H9 (cell line): ENCODE results near the gene GPR35. TPM values are rescaled to one million over a fixed set of nuclear protein-coding genes. Genes with fewer than 3 reads are reported as not detected.

Experiments used
- DNase-seq: peaks from one replicate; pipeline ENCODE4 v3.0.0-alpha.2; 2017
- H2AFZ ChIP-seq: one replicate; pipeline ENCODE4 v1.6.1; 2013; ENCODE audit warnings: mild to moderate bottlenecking, low read length, control low read depth, moderate library complexity
- H2AK5ac ChIP-seq: 2 replicates; pipeline ENCODE4 v1.6.1; 2013; ENCODE audit warnings: low read length, control low read depth, mixed read lengths; ENCODE audit not compliant: insufficient read length
- H2BK120ac ChIP-seq: one replicate; pipeline ENCODE4 v1.6.1; 2013; ENCODE audit warnings: low read depth, mild to moderate bottlenecking, low read length, control low read depth, inconsistent platforms; ENCODE audit not compliant: poor library complexity, severe bottlenecking
- H2BK12ac ChIP-seq: 2 replicates; pipeline ENCODE4 v1.6.1; 2013; ENCODE audit warnings: low read length, control low read depth, mixed read lengths, low read depth; ENCODE audit not compliant: insufficient read length
- H2BK15ac ChIP-seq: 2 replicates; pipeline ENCODE4 v1.6.1; 2013; ENCODE audit warnings: low read depth, low read length, control low read depth
- H2BK20ac ChIP-seq: one replicate; pipeline ENCODE4 v1.6.1; 2013; ENCODE audit warnings: low read depth, mild to moderate bottlenecking, low read length, control low read depth, inconsistent platforms; ENCODE audit not compliant: poor library complexity, severe bottlenecking
- H2BK5ac ChIP-seq: 2 replicates; pipeline ENCODE4 v1.6.1; 2013; ENCODE audit warnings: low read length, control low read depth, mixed read lengths; ENCODE audit not compliant: insufficient read length
- H3K14ac ChIP-seq: 2 replicates; pipeline ENCODE4 v1.6.1; 2013; ENCODE audit warnings: low read length, control low read depth; ENCODE audit not compliant: insufficient read depth
- H3K18ac ChIP-seq: 2 replicates; pipeline ENCODE4 v1.6.1; 2013; ENCODE audit warnings: low read depth, mild to moderate bottlenecking, mixed read lengths, low read length, control low read depth; ENCODE audit not compliant: insufficient read length
- H3K23ac ChIP-seq: 2 replicates; pipeline ENCODE4 v1.6.1; 2013; ENCODE audit warnings: low read length, control low read depth, mixed read lengths, low read depth; ENCODE audit not compliant: insufficient read length
- H3K23me2 ChIP-seq: 2 replicates; pipeline ENCODE4 v1.6.1; 2013; ENCODE audit warnings: low read depth, mild to moderate bottlenecking, mixed read lengths, low read length, control low read depth; ENCODE audit not compliant: insufficient read length, poor library complexity, severe bottlenecking
- H3K27ac ChIP-seq: 2 replicates; pipeline ENCODE4 v1.5.1; 2013; ENCODE audit warnings: low read length, control low read depth, mixed read lengths, low read depth; ENCODE audit not compliant: insufficient read length
- H3K27me3 ChIP-seq: 2 replicates; pipeline ENCODE4 v1.6.1; 2013; ENCODE audit warnings: low read length, control low read depth, inconsistent platforms; ENCODE audit not compliant: insufficient read depth
- H3K4ac ChIP-seq: 2 replicates; pipeline ENCODE4 v1.6.1; 2013; ENCODE audit warnings: low read depth, mild to moderate bottlenecking, control low read depth, inconsistent platforms, low read length, moderate library complexity
- H3K4me1 ChIP-seq: 2 replicates; pipeline ENCODE4 v1.6.1; 2013; ENCODE audit warnings: low read length, control low read depth, inconsistent platforms; ENCODE audit not compliant: insufficient read depth
- H3K4me2 ChIP-seq: 2 replicates; pipeline ENCODE4 v1.6.1; 2013; ENCODE audit warnings: low read length, control low read depth, mixed read lengths; ENCODE audit not compliant: insufficient read length, insufficient read depth
- H3K56ac ChIP-seq: 2 replicates; pipeline ENCODE4 v1.6.1; 2013; ENCODE audit warnings: low read depth, mild to moderate bottlenecking, mixed read lengths, low read length, control low read depth; ENCODE audit not compliant: insufficient read length
- H3K79me1 ChIP-seq: 2 replicates; pipeline ENCODE4 v1.6.1; 2013; ENCODE audit warnings: low read depth, mild to moderate bottlenecking, moderate library complexity, low read length, control low read depth, inconsistent platforms; ENCODE audit not compliant: insufficient read depth, poor library complexity, severe bottlenecking
- H3K79me2 ChIP-seq: 2 replicates; pipeline ENCODE4 v1.6.1; 2013; ENCODE audit warnings: low read length, control low read depth, inconsistent platforms; ENCODE audit not compliant: insufficient read depth
- H3K9ac ChIP-seq: 2 replicates; pipeline ENCODE4 v1.6.1; 2013; ENCODE audit warnings: low read length, control low read depth, mixed read lengths; ENCODE audit not compliant: insufficient read length; ENCODE audit errors: extremely low read depth
- H3K9me3 ChIP-seq: one replicate; pipeline ENCODE4 v1.6.1; 2013; ENCODE audit warnings: low read depth, low read length, inconsistent platforms; ENCODE audit not compliant: control insufficient read depth
- H3T11ph ChIP-seq: one replicate; pipeline ENCODE4 v1.6.1; 2013; ENCODE audit warnings: mild to moderate bottlenecking, low read length, control low read depth, inconsistent platforms
- H4K20me1 ChIP-seq: one replicate; pipeline ENCODE4 v1.6.1; 2013; ENCODE audit not compliant: control insufficient read depth, insufficient read length, insufficient read depth
- H4K5ac ChIP-seq: 2 replicates; pipeline ENCODE4 v1.6.1; 2013; ENCODE audit warnings: low read depth, mild to moderate bottlenecking, mixed read lengths, low read length, control low read depth; ENCODE audit not compliant: insufficient read length
- H4K8ac ChIP-seq: replicated peaks from 2 replicates; pipeline ENCODE4 v1.6.1; 2013; ENCODE audit warnings: low read length, control low read depth, mixed read lengths, low read depth; ENCODE audit not compliant: insufficient read length
- H4K91ac ChIP-seq: 2 replicates; pipeline ENCODE4 v1.6.1; 2013; ENCODE audit warnings: low read depth, mild to moderate bottlenecking, moderate library complexity, mixed read lengths, low read length, control low read depth; ENCODE audit not compliant: insufficient read length
- H3K27ac Mint-ChIP-seq, 3 experiments: 2 replicates in 2 of 3; 3 replicates in 1 of 3; pipeline ENCODE4 v1.8.0; 2020 to 2021; ENCODE audit warnings: mixed read lengths in 3 of 3, mild to moderate bottlenecking in 1 of 3, moderate library complexity in 1 of 3
- H3K27me3 Mint-ChIP-seq: 2 replicates; pipeline ENCODE4 v1.8.0; 2021; ENCODE audit warnings: low read depth, mild to moderate bottlenecking, moderate library complexity, mixed read lengths
- H3K36me3 Mint-ChIP-seq, 3 experiments: 2 replicates in 2 of 3; 3 replicates in 1 of 3; pipeline ENCODE4 v1.8.0; 2020 to 2021; ENCODE audit warnings: low read depth in 3 of 3, mixed read lengths in 3 of 3; ENCODE audit not compliant: insufficient read depth in 1 of 3
- H3K4me1 Mint-ChIP-seq, 2 experiments: 2 replicates each; pipeline ENCODE4 v1.8.0; 2020; ENCODE audit warnings: mixed read lengths in 2 of 2
- H3K4me3 Mint-ChIP-seq, 2 experiments: 2 replicates in 1 of 2; 3 replicates in 1 of 2; pipeline ENCODE4 v1.8.0; 2020 to 2021; ENCODE audit warnings: mild to moderate bottlenecking in 2 of 2, mixed read lengths in 2 of 2, moderate library complexity in 1 of 2
- H3K9me3 Mint-ChIP-seq, 2 experiments: 2 replicates in 1 of 2; 3 replicates in 1 of 2; pipeline ENCODE4 v1.8.0; 2020; ENCODE audit warnings: mild to moderate bottlenecking in 2 of 2, mixed read lengths in 2 of 2, moderate library complexity in 1 of 2
- WGBS: extraction: QIAGEN DNeasy Blood & Tissue Kit; methylation state at CpG from one replicate; pipeline ENCODE4 v1.1.7; 2013; ENCODE audit warnings: missing lambda C conversion rate, low lambda C conversion rate, mixed read lengths; ENCODE audit not compliant: insufficient read length; ENCODE audit errors: extremely low coverage; 5-methylcytosine and 5-hydroxymethylcytosine counted together
- total RNA-seq: library from RNA; stranded (reverse); gene quantifications from 2 replicates; pipeline ENCODE4 v1.2.1, GENCODE V29; 2021
- TF ChIP-seq, protein P1 (sequence below): fragments of 200-600 bp; sonication (generic); conservative IDR thresholded peaks from 3 replicates; pipeline ENCODE4 v1.8.0; 2021; ENCODE audit warnings: antibody characterized with exemption, mild to moderate bottlenecking

Gene GPR35
- total RNA-seq, 1 experiment from 2014 or later: 1.4 TPM

DNA sequence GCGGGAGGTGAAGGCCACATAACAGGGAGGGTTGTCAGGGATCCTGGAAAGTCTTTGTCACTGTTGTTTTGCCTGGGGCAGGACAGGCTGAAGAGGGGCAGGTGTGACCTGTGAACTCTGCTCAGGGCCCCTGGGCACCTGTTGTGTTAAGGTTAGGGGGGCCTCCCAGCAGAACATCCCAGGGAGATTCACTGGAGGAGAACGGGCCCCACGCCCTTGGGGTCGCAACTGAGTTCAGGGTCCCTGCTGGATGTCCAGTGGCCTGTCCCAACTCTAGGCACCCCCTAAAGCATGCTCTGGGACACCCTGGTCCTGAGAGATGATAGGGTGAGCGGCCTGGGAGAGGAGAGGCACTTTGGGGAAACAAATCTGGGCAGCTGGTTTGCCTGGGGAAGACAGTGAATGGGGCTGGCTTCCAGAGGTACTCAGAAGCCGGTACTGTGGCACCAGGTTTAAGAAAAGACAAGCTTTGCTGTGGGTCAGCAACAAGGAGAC lies 22.9 kb downstream of the GPR35 start:
- H4K5ac ChIP-seq: no peak overlapping the region
- H3K23me2 ChIP-seq: no peaks in the 10 kb centered on the region
- Mint-ChIP-seq H3K27ac (peak overlapping the region in 2 of 3 experiments; percentile 18 to 44; a peak in 2 of 7 replicates), H3K36me3 (no peaks in the 10 kb centered on the region; a peak in 2 of 7 replicates), H3K27me3 (peaks cover 58% of the 10 kb centered on the region), H3K9me3 (peaks cover 4% of the 10 kb centered on the region in 2 experiments; a peak in 3 of 5 replicates), H3K4me3 (no peak overlapping the region), H3K4me1 (peaks cover 9 to 17% of the 10 kb centered on the region in 2 experiments)
- no peak overlapping the region for H2BK12ac ChIP-seq
- no peak overlapping the region for H3K56ac ChIP-seq
- no peaks in the 10 kb centered on the region for H4K20me1 ChIP-seq
- no peak overlapping the region for H3K4ac ChIP-seq
- no peaks in the 10 kb centered on the region for H3K27me3 ChIP-seq
- H4K8ac ChIP-seq: no peak overlapping the region
- H2BK120ac ChIP-seq: no peak overlapping the region
- no peak overlapping the region for H3K23ac ChIP-seq
- H2AK5ac ChIP-seq: no peak overlapping the region
- H3T11ph ChIP-seq: no peak overlapping the region
- no peak overlapping the region for H3K14ac ChIP-seq
- no peak overlapping the region for H2BK20ac ChIP-seq
- H3K9ac ChIP-seq: no peak overlapping the region
- H2BK5ac ChIP-seq: no peak overlapping the region
- no peak overlapping the region for H3K18ac ChIP-seq
- H3K4me1 ChIP-seq: no peaks in the 10 kb centered on the region
- WGBS: no CpG with 5 or more reads among the region's 6 CpGs
- TF ChIP-seq, protein P1, sequence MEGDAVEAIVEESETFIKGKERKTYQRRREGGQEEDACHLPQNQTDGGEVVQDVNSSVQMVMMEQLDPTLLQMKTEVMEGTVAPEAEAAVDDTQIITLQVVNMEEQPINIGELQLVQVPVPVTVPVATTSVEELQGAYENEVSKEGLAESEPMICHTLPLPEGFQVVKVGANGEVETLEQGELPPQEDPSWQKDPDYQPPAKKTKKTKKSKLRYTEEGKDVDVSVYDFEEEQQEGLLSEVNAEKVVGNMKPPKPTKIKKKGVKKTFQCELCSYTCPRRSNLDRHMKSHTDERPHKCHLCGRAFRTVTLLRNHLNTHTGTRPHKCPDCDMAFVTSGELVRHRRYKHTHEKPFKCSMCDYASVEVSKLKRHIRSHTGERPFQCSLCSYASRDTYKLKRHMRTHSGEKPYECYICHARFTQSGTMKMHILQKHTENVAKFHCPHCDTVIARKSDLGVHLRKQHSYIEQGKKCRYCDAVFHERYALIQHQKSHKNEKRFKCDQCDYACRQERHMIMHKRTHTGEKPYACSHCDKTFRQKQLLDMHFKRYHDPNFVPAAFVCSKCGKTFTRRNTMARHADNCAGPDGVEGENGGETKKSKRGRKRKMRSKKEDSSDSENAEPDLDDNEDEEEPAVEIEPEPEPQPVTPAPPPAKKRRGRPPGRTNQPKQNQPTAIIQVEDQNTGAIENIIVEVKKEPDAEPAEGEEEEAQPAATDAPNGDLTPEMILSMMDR: no peak
- H2AFZ ChIP-seq: no peak overlapping the region
- H3K9me3 ChIP-seq: no peaks in the 10 kb centered on the region
- DNase-seq: peak; percentile 12
- no peaks in the 10 kb centered on the region for H3K79me1 ChIP-seq
- H3K79me2 ChIP-seq: no peaks in the 10 kb centered on the region
- no peak overlapping the region for H3K4me2 ChIP-seq
- no peak overlapping the region for H4K91ac ChIP-seq
- no peak overlapping the region for H2BK15ac ChIP-seq
- H3K27ac ChIP-seq: no peak overlapping the region
